HCT116 (cell line): Measurements from ENCODE around the gene MUC6. TPM values are rescaled to one million over a fixed set of nuclear protein-coding genes. Genes with fewer than 3 reads are reported as not detected.

Experiments used
- ATAC-seq: fragments of 200-7000 bp; cut with Tn5 transposase; 2 replicates; pipeline ENCODE4 v1.9.1; 2020; ENCODE audit warnings: mild to moderate bottlenecking, moderate library complexity
- BruUV-seq: library from RNA; stranded (reverse); fragments of 400-500 nt; replicated peaks from 2 replicates; lab custom pipeline; 2021; lab: Mats Ljungman, UMichigan
- CTCF ChIA-PET: fragments of 300-600 bp; sonication (Branson Sonifier 250); formaldehyde crosslinking; loops from one replicate; lab custom pipeline; 2021; ENCODE audit warnings: antibody characterized with exemption; lab: Charles Lee
- POLR2A ChIA-PET: fragments of 300-600, 350-600 bp; sonication (Branson Sonifier 250); formaldehyde crosslinking; loops from one replicate; lab custom pipeline; 2021; ENCODE audit warnings: antibody characterized with exemption; lab: Charles Lee
- RAD21 ChIA-PET, 2 experiments: fragments of 300-600 bp; sonication (Branson Sonifier 250); formaldehyde crosslinking; loops; one replicate each; lab custom pipeline; 2023; ENCODE audit warnings: low total read pairs in 2 of 2; ENCODE audit not compliant: uncharacterized antibody in 2 of 2, unreplicated experiment in 2 of 2, low non-redundant PET in 1 of 2; lab: Charles Lee
- DNase-seq: peaks from one replicate; pipeline ENCODE4 v3.0.0-alpha.2; 2010; ENCODE audit warnings: low read depth, low spot score
- H2AFZ ChIP-seq: fragments of 200-600 bp; shearing (Covaris generic), sonication (generic); 2 replicates; pipeline ENCODE4 v1.6.1; 2017; ENCODE audit warnings: low read depth, mixed run types, mixed read lengths, antibody characterized with exemption, low read length; ENCODE audit not compliant: poor library complexity, severe bottlenecking
- H3K27ac ChIP-seq: 2 replicates; pipeline ENCODE4 v1.5.1; 2012; ENCODE audit warnings: low read depth, low read length
- H3K27me3 ChIP-seq: fragments of 200-600 bp; sonication (generic); 2 replicates; pipeline ENCODE4 v1.6.1; 2016; ENCODE audit warnings: mixed run types, low read length, mixed read lengths; ENCODE audit not compliant: insufficient read depth
- H3K36me3 ChIP-seq, 2 experiments: fragments of 200-500 bp in 1 of 2; fragments of 200-600 bp in 1 of 2; sonication (Bioruptor generic) in 1 of 2; sonication (generic) in 1 of 2; 2 replicates each; pipeline versions ENCODE4 v1.5.1 to v1.6.1; 2014 to 2016; ENCODE audit warnings: low read length in 2 of 2, inconsistent platforms in 1 of 2, mixed read lengths in 1 of 2, mixed run types in 1 of 2; ENCODE audit not compliant: insufficient read depth in 2 of 2, control insufficient read depth in 1 of 2
- H3K4me1 ChIP-seq, 2 experiments: fragments of 200-600 bp in 1 of 2; sonication (generic) in 1 of 2; 2 replicates each; pipeline versions ENCODE4 v1.5.1 to v1.6.1; 2012 to 2017; ENCODE audit warnings: low read length in 2 of 2, inconsistent platforms in 1 of 2, mild to moderate bottlenecking in 1 of 2, mixed read lengths in 1 of 2, mixed run types in 1 of 2, moderate library complexity in 1 of 2; ENCODE audit not compliant: insufficient read depth in 2 of 2, control insufficient read depth in 1 of 2
- H3K4me2 ChIP-seq: fragments of 200-600 bp; sonication (generic); 2 replicates; pipeline ENCODE4 v1.6.1; 2017; ENCODE audit warnings: mixed run types, low read length, mixed read lengths
- H3K4me3 ChIP-seq, 2 experiments: fragments of 200-600 bp in 1 of 2; sonication (generic) in 1 of 2; replicated peaks in 1 of 2; 2 replicates each; pipeline ENCODE4 v1.5.1; 2011 to 2016; ENCODE audit warnings: low read length in 2 of 2, control low read depth in 1 of 2, low read depth in 1 of 2, mild to moderate bottlenecking in 1 of 2, mixed read lengths in 1 of 2, mixed run types in 1 of 2
- H3K79me2 ChIP-seq: fragments of 200-600 bp; sonication (generic); 2 replicates; pipeline ENCODE4 v1.6.1; 2017; ENCODE audit warnings: mild to moderate bottlenecking, mixed run types, low read length, moderate library complexity, mixed read lengths; ENCODE audit not compliant: insufficient read depth
- H3K9ac ChIP-seq: fragments of 200-600 bp; sonication (generic); 2 replicates; pipeline ENCODE4 v1.6.1; 2016; ENCODE audit warnings: low read length, mixed read lengths
- H3K9me2 ChIP-seq: fragments of 200-600 bp; sonication (generic), shearing (Covaris generic); 2 replicates; pipeline ENCODE4 v1.6.1; 2017; ENCODE audit warnings: mixed run types, mild to moderate bottlenecking, moderate library complexity; ENCODE audit not compliant: insufficient read depth
- H3K9me3 ChIP-seq, 2 experiments: fragments of 200-500 bp in 1 of 2; fragments of 200-600 bp in 1 of 2; sonication (Bioruptor generic) in 1 of 2; sonication (generic) in 1 of 2; 2 replicates each; pipeline ENCODE4 v1.6.1; 2014 to 2017; ENCODE audit warnings: low read length in 2 of 2, mixed read lengths in 2 of 2, inconsistent platforms in 1 of 2, low read depth in 1 of 2, mild to moderate bottlenecking in 1 of 2, mixed run types in 1 of 2, moderate library complexity in 1 of 2; ENCODE audit not compliant: control insufficient read depth in 1 of 2, insufficient read depth in 1 of 2
- H4K20me1 ChIP-seq: fragments of 200-600 bp; sonication (generic), shearing (Covaris generic); 2 replicates; pipeline ENCODE4 v1.6.1; 2017; ENCODE audit warnings: mixed run types, mild to moderate bottlenecking, moderate library complexity; ENCODE audit not compliant: insufficient read depth
- CBX3 ChIP-seq: IDR thresholded peaks from 2 replicates; pipeline ENCODE4 v1.6.1; 2012; ENCODE audit warnings: low read depth
- CTCF ChIP-seq, 3 experiments: fragments of 200-600 bp in 1 of 3; sonication (generic) in 1 of 3; IDR thresholded peaks in 2 of 3; conservative IDR thresholded peaks in 1 of 3; 2 replicates each; pipeline ENCODE4 v1.5.1; 2012 to 2017; ENCODE audit warnings: low read depth in 2 of 3, low read length in 2 of 3, antibody characterized with exemption in 1 of 3, borderline replicate concordance in 1 of 3, control low read depth in 1 of 3, mild to moderate bottlenecking in 1 of 3, mixed read lengths in 1 of 3, mixed run types in 1 of 3, moderate library complexity in 1 of 3; ENCODE audit not compliant: insufficient read depth in 1 of 3
- EGR1 ChIP-seq: IDR thresholded peaks from 2 replicates; pipeline ENCODE4 v1.6.1; 2012; ENCODE audit warnings: low read depth
- FOSL1 ChIP-seq: IDR thresholded peaks from 2 replicates; pipeline ENCODE4 v1.6.1; 2012; ENCODE audit warnings: low read depth
- JUND ChIP-seq: IDR thresholded peaks from 2 replicates; pipeline ENCODE4 v1.6.1; 2012
- POLR2A ChIP-seq: IDR thresholded peaks from 2 replicates; pipeline ENCODE4 v1.7.0; 2011; ENCODE audit warnings: borderline replicate concordance; ENCODE audit not compliant: insufficient read depth, insufficient read length; ENCODE audit errors: extremely low read depth
- POLR2AphosphoS5 ChIP-seq: IDR thresholded peaks from 2 replicates; pipeline ENCODE4 v1.6.1; 2011; ENCODE audit warnings: mild to moderate bottlenecking, low read depth, low read length, moderate library complexity
- RAD21 ChIP-seq: IDR thresholded peaks from 2 replicates; pipeline ENCODE4 v1.6.1; 2012; ENCODE audit warnings: low read depth, mild to moderate bottlenecking
- SP1 ChIP-seq: IDR thresholded peaks from 2 replicates; pipeline ENCODE4 v1.6.1; 2012; ENCODE audit warnings: low read depth
- SRF ChIP-seq: IDR thresholded peaks from 2 replicates; pipeline ENCODE4 v1.6.1; 2012; ENCODE audit warnings: low read depth
- YY1 ChIP-seq: IDR thresholded peaks from 2 replicates; pipeline ENCODE4 v1.6.1; 2011; ENCODE audit warnings: low read length, low read depth, moderate library complexity, mild to moderate bottlenecking; ENCODE audit not compliant: insufficient replicate concordance; ENCODE audit errors: extremely low read depth
- ZBTB33 ChIP-seq: IDR thresholded peaks from 2 replicates; pipeline ENCODE4 v1.6.1; 2011; ENCODE audit warnings: mild to moderate bottlenecking, low read length, moderate library complexity; ENCODE audit not compliant: insufficient replicate concordance; ENCODE audit errors: extremely low read depth
- ZFX ChIP-seq: fragments of 450-650 bp; IDR thresholded peaks from 2 replicates; pipeline ENCODE4 v1.6.1; 2017
- ZNF274 ChIP-seq: fragments of 200-500 bp; sonication (Bioruptor generic); IDR thresholded peaks from 2 replicates; pipeline ENCODE4 v1.6.1; 2014; ENCODE audit warnings: mild to moderate bottlenecking, low read depth, low read length, inconsistent platforms
- intact Hi-C: fragments of 100-400 bp; cut with micrococcal nuclease; formaldehyde crosslinking; loops from 2 replicates; pipeline ENCODE4 v1.10.0; 2022
- total RNA-seq: library from RNA; stranded (reverse); gene quantifications from one replicate; pipeline ENCODE4 v1.2.1, GENCODE V29; 2021; ENCODE audit not compliant: unreplicated experiment

MUC6 gene
- total RNA-seq, 1 experiment from 2014 or later, result 0.02 TPM

GRCh38 chr11:1008803-1009145, 27.7 kb downstream of the MUC6 start:
- ChIA-PET CTCF (no interaction called here), POLR2A (no interaction called here)
- H3K27me3 ChIP-seq, result no peaks in the 10 kb centered on the region
- H3K36me3 ChIP-seq, result peaks cover 10 to 11% of the 10 kb centered on the region in 2 experiments; a peak in 3 of 4 replicates
- H3K4me1 ChIP-seq, result no peaks in the 10 kb centered on the region
- H3K4me2 ChIP-seq, result no peak overlapping the region
- no peak for TF ChIP-seq POLR2AphosphoS5
- TF ChIP-seq FOSL1, result no peak
- TF ChIP-seq JUND, result no peak
- no peak for TF ChIP-seq ZBTB33
- TF ChIP-seq POLR2A, result no peak
- TF ChIP-seq SRF, result no peak
- no peak for TF ChIP-seq ZNF274
- TF ChIP-seq ZFX, result no peak
- TF ChIP-seq YY1, result no peak
- TF ChIP-seq CBX3, result no peak
- no peak for TF ChIP-seq EGR1
- TF ChIP-seq SP1, result no peak
- TF ChIP-seq RAD21, result no peak
- TF ChIP-seq CTCF (IDR thresholded peaks at IDR 0.05 in 2 of 3, conservative IDR thresholded peaks at IDR 0.05 in 1 of 3; ENCODE audit: borderline replicate concordance in 1 of 3, insufficient read depth in 1 of 3, low read depth in 2 of 3, low read length in 2 of 3), result no peak
- TF ChIP-seq, all 23 proteins: peak for 0
- Histone ChIP-seq H3K79me2 (no peaks in the 10 kb centered on the region), H3K9me3 (no peaks in the 10 kb centered on the region), H4K20me1 (no peaks in the 10 kb centered on the region), H3K9me2 (no peaks in the 10 kb centered on the region), H3K27ac (no peak overlapping the region), H2AFZ (no peak overlapping the region), H3K9ac (no peak overlapping the region), H3K4me3 (no peak overlapping the region)
- DNase-seq, result no peak
- no peak for ATAC-seq
- RAD21 ChIA-PET, result no interaction called here
- BruUV-seq, result no TSS peak
- intact Hi-C loops, result no loop called here
